Measurements from ENCODE around the gene RRAD. TPM values are rescaled to one million over a fixed set of nuclear protein-coding genes. Genes with fewer than 3 reads are reported as not detected.

The RRAD gene
- total RNA-seq, 1 donor from 2014 or later: 32.9 TPM

GRCh38 chr16:66913081-66913480 lies 12.3 kb downstream of the RRAD start:
- Histone ChIP-seq H3K27me3 (ENCODE audit: control insufficient read depth, insufficient read depth, low read length) (no peaks in the 10 kb centered on the region), H3K4me3 (ENCODE audit: low read depth, low read length) (no peak overlapping the region), H3K36me3 (ENCODE audit: control insufficient read depth, insufficient read depth, low read length) (no peaks in the 10 kb centered on the region)
- TF ChIP-seq, protein P1, sequence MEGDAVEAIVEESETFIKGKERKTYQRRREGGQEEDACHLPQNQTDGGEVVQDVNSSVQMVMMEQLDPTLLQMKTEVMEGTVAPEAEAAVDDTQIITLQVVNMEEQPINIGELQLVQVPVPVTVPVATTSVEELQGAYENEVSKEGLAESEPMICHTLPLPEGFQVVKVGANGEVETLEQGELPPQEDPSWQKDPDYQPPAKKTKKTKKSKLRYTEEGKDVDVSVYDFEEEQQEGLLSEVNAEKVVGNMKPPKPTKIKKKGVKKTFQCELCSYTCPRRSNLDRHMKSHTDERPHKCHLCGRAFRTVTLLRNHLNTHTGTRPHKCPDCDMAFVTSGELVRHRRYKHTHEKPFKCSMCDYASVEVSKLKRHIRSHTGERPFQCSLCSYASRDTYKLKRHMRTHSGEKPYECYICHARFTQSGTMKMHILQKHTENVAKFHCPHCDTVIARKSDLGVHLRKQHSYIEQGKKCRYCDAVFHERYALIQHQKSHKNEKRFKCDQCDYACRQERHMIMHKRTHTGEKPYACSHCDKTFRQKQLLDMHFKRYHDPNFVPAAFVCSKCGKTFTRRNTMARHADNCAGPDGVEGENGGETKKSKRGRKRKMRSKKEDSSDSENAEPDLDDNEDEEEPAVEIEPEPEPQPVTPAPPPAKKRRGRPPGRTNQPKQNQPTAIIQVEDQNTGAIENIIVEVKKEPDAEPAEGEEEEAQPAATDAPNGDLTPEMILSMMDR (IDR thresholded peaks at IDR 0.05; ENCODE audit: insufficient read depth, low read length, poor library complexity, severe bottlenecking): no peak
- DNase-seq (ENCODE audit: low read depth): no peak

DNA sequence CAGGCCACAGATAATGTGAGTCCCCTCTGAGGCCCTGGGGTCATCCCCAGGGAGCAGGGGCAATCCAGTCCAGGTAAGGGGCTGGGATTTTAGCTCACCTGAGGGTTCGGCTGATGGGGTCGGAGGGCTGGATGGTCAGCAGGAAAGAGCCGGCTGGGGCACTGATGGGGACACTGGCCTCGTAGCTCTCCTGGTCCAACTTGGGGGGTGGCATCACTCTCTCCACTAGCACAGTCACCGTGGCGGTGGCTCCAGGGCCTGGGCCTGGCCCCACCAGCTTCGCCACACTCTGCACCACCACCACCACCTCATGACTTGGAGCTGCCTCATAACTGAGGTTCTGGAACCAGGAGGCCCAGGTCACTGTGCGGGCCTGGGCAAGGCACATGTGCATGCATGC lies 13.5 kb downstream of the RRAD start:
- TF ChIP-seq, protein P1 (IDR thresholded peaks at IDR 0.05; ENCODE audit: insufficient read depth, low read length, poor library complexity, severe bottlenecking): no peak
- no peaks in the 10 kb centered on the region for H3K36me3 ChIP-seq (ENCODE audit: control insufficient read depth, insufficient read depth, low read length)
- no peak overlapping the region for H3K4me3 ChIP-seq (ENCODE audit: low read depth, low read length)
- no peaks in the 10 kb centered on the region for H3K27me3 ChIP-seq (ENCODE audit: control insufficient read depth, insufficient read depth, low read length)
- no peak for DNase-seq (ENCODE audit: low read depth)

- DNase-seq (ENCODE audit: low read depth): no peak
- H3K27me3 ChIP-seq (ENCODE audit: control insufficient read depth, insufficient read depth, low read length): no peaks in the 10 kb centered on the region
These were observed 14.2 kb downstream of the RRAD start for GRCh38 chr16:66911112-66911511.

GRCh38 chr16:66910175-66910940 lies 15.0 kb downstream of the RRAD start:
- no peak for DNase-seq (ENCODE audit: low read depth)
- Histone ChIP-seq H3K27me3 (ENCODE audit: control insufficient read depth, insufficient read depth, low read length) (no peaks in the 10 kb centered on the region), H3K4me3 (ENCODE audit: low read depth, low read length) (no peak overlapping the region), H3K36me3 (ENCODE audit: control insufficient read depth, insufficient read depth, low read length) (no peaks in the 10 kb centered on the region)
- TF ChIP-seq, protein P1 (IDR thresholded peaks at IDR 0.05; ENCODE audit: insufficient read depth, low read length, poor library complexity, severe bottlenecking): no peak

More at GRCh38 chr16:66911112-66911511, 14.2 kb downstream of the RRAD start:
- Histone ChIP-seq H3K4me3 (ENCODE audit: low read depth, low read length) (no peak overlapping the region), H3K36me3 (ENCODE audit: control insufficient read depth, insufficient read depth, low read length) (no peaks in the 10 kb centered on the region)
- TF ChIP-seq, protein P1 (IDR thresholded peaks at IDR 0.05; ENCODE audit: insufficient read depth, low read length, poor library complexity, severe bottlenecking): no peak

GRCh38 chr16:66908762-66909559 lies 16.4 kb downstream of the RRAD start:
- Histone ChIP-seq H3K4me3 (ENCODE audit: low read depth, low read length) (no peak overlapping the region), H3K27me3 (ENCODE audit: control insufficient read depth, insufficient read depth, low read length) (no peaks in the 10 kb centered on the region), H3K36me3 (ENCODE audit: control insufficient read depth, insufficient read depth, low read length) (no peaks in the 10 kb centered on the region)
- TF ChIP-seq, protein P1 (IDR thresholded peaks at IDR 0.05; ENCODE audit: insufficient read depth, low read length, poor library complexity, severe bottlenecking): no peak
- DNase-seq (ENCODE audit: low read depth): no peak

Measured in kidney epithelial cell (primary cell).